T-helper 17 cell (primary cell): ENCODE results near the gene TRAPPC11. TPM values are rescaled to one million over a fixed set of nuclear protein-coding genes. Genes with fewer than 3 reads are reported as not detected.

ENCODE experiments used
- ATAC-seq: fragments of 150-1000 bp; cut with Tn5 transposase; 2 replicates; pipeline ENCODE4 v1.10.0; 2021; ENCODE audit warnings: mild to moderate bottlenecking, moderate library complexity
- DNase-seq, 3 donors: peaks; one replicate each; pipeline versions ENCODE4 v3.0.0 to v3.0.0-alpha.2; 2020 to 2021
- H3K9me3 ChIP-seq: one replicate; pipeline ENCODE4 v1.7.0; 2013; ENCODE audit warnings: low read length, mild to moderate bottlenecking; ENCODE audit not compliant: control insufficient read depth, poor library complexity, severe bottlenecking
- H3K27ac Mint-ChIP-seq: one replicate; pipeline ENCODE4 v1.8.0; 2022; ENCODE audit warnings: mild to moderate bottlenecking, moderate library complexity, mixed read lengths
- H3K27me3 Mint-ChIP-seq: one replicate; pipeline ENCODE4 v1.8.0; 2022; ENCODE audit warnings: mixed read lengths
- H3K36me3 Mint-ChIP-seq: one replicate; pipeline ENCODE4 v1.8.0; 2022; ENCODE audit warnings: low read depth, mixed read lengths
- H3K4me1 Mint-ChIP-seq: one replicate; pipeline ENCODE4 v1.8.0; 2022; ENCODE audit warnings: mild to moderate bottlenecking, mixed read lengths
- H3K4me3 Mint-ChIP-seq: one replicate; pipeline ENCODE4 v1.8.0; 2022; ENCODE audit warnings: mild to moderate bottlenecking, moderate library complexity, mixed read lengths
- total RNA-seq, 4 donors: library from RNA in 2 of 4; stranded (reverse) in 2 of 4; gene quantifications; one replicate each; pipeline ENCODE4 v1.2.3 and lab custom pipeline; 2022 to 2026

The TRAPPC11 gene
- total RNA-seq, 2 donors from 2014 or later = 24.7 to 27.3 TPM

DNA sequence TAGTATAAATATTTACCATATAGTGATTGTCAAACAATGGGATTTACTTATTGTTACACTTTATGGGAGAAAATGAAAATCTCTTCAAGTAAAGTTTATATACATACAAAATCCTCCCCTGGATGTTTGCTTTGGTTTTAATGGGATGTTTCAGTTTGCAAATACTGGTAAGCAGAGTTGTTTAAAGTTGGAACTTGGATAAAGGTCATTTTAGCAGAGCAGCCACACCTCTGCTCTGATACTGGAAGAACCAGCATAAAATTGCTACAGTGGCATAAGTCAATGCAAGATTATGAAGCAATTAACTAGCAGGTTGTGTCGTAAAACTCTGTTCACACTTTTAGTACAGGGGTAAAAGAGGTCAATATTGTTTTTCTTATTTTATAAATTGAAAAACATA, 101.2 kb downstream of the TRAPPC11 start:
- ATAC-seq (no peak), DNase-seq (no peak)
- H3K36me3 Mint-ChIP-seq = no peaks in the 10 kb centered on the region
- no peaks in the 10 kb centered on the region for H3K9me3 ChIP-seq
- no peak overlapping the region for H3K27ac Mint-ChIP-seq
- no peak overlapping the region for H3K4me3 Mint-ChIP-seq
- H3K27me3 Mint-ChIP-seq = peaks cover 44% of the 10 kb centered on the region
- H3K4me1 Mint-ChIP-seq = no peaks in the 10 kb centered on the region

Other genes starting within 250 kb of the TRAPPC11 start
- gene CDKN2AIP, start 214.7 kb upstream of the TRAPPC11 start, total RNA-seq = 10 to 100 TPM; 25.9 to 33.4 TPM
- gene ING2, start 154.2 kb upstream of the TRAPPC11 start, total RNA-seq = 10 to 100 TPM in 1 of 2 donors, 1 to 10 TPM in 1; 9.1 to 11.2 TPM
- 10 to 100 TPM in 1 of 2 donors, 1 to 10 TPM in 1; 9.2 to 18.2 TPM for gene RWDD4, start 108 bp upstream of the TRAPPC11 start, total RNA-seq
- gene STOX2, start 246.0 kb downstream of the TRAPPC11 start, total RNA-seq = under 1 TPM in 1 of 2 donors, not detected in 1; 0.37 TPM